HEK293T (cell line): ENCODE measurements around the gene PAOX.

Experiments used
- NFRKB ChIP-seq: fragments of 450-650 bp; IDR thresholded peaks from 2 replicates; pipeline ENCODE4 v1.6.1; 2016; ENCODE audit warnings: mild to moderate bottlenecking, moderate library complexity
- PKNOX1 ChIP-seq: fragments of 450-650 bp; IDR thresholded peaks from 2 replicates; pipeline ENCODE4 v1.6.1; 2016
- SP1 ChIP-seq: fragments of 450-650 bp; IDR thresholded peaks from 2 replicates; pipeline ENCODE4 v1.6.1; 2017
- SUZ12 ChIP-seq: fragments of 450-650 bp; IDR thresholded peaks from 2 replicates; pipeline ENCODE4 v1.6.1; 2016; ENCODE audit warnings: mild to moderate bottlenecking

- TF ChIP-seq PKNOX1 (no peak), NFRKB (no peak), SP1 (no peak), SUZ12 (no peak)
Observed at GRCh38 chr10:133401981-133402725, 23.1 kb downstream of the PAOX start.
